ENCODE measurements around the gene STOML2. TPM values are rescaled to one million over a fixed set of nuclear protein-coding genes. Genes with fewer than 3 reads are reported as not detected.
A peak's percentile ranks its signal among the peaks of the same experiment; 100 is the strongest.

Gene STOML2
- total RNA-seq, 1 donor from 2014 or later: 83.1 TPM

DNA sequence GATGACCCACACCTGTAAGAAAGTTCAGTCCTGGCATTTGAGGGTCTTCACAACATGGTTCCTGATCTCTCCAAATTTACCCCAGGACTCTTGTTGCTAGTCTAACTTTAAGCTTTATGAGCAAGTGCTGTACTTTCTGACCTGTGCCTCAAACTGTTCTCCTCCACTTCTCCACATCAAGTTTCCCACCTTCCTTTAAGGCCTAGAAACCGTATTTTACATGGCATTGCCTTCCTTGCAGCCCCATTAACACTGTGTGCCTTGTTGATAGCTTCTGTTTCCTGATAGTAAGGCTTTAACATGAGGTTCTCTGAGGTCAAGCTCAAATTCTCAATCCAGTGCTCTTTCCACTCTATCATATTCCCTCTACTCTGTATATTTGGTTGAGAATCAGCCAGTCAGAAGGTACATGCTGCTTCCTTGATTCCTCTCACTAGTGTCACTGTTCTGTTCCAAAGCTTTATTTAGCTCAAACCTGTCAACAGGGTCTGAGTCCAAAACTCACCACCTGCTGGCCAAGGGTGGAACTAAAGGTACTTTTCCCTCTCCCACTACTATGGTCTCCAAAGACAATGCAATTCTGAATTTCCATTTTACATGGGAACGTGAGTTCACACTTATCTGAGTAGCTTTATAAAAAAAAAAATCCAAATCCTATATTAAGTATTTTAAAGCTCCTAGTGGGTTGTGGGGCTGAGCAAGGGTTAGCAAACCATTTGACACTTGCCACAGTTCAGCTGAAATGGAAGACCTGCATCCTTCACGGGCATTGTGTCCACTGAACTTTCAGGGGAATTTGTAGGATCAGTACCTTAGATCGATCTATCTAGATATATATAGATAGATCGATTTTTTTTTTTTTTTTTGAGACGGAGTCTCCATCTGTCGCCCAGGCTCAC is 51.6 kb downstream of the STOML2 start:
- Mint-ChIP-seq H3K9me3 (ENCODE audit: unreplicated experiment) (peaks cover under 1% of the 10 kb centered on the region), H3K4me3 (ENCODE audit: unreplicated experiment) (no peak overlapping the region), H3K36me3 (ENCODE audit: low read depth, unreplicated experiment) (peaks cover 27% of the 10 kb centered on the region), H3K4me1 (ENCODE audit: low read depth, unreplicated experiment) (peaks cover 5% of the 10 kb centered on the region), H3K27me3 (ENCODE audit: low read depth, unreplicated experiment) (no peaks in the 10 kb centered on the region), H3K27ac (ENCODE audit: unreplicated experiment) (peak overlapping the region; percentile 43)
- H3K27ac ChIP-seq (ENCODE audit: low read depth, low read length): no peak overlapping the region
- no peak overlapping the region for H3K4me3 ChIP-seq (ENCODE audit: insufficient read depth, low read depth, low read length)
- H4K20me1 ChIP-seq (ENCODE audit: insufficient read depth, low read length): peaks cover 53% of the 10 kb centered on the region
- TF ChIP-seq, protein P1, sequence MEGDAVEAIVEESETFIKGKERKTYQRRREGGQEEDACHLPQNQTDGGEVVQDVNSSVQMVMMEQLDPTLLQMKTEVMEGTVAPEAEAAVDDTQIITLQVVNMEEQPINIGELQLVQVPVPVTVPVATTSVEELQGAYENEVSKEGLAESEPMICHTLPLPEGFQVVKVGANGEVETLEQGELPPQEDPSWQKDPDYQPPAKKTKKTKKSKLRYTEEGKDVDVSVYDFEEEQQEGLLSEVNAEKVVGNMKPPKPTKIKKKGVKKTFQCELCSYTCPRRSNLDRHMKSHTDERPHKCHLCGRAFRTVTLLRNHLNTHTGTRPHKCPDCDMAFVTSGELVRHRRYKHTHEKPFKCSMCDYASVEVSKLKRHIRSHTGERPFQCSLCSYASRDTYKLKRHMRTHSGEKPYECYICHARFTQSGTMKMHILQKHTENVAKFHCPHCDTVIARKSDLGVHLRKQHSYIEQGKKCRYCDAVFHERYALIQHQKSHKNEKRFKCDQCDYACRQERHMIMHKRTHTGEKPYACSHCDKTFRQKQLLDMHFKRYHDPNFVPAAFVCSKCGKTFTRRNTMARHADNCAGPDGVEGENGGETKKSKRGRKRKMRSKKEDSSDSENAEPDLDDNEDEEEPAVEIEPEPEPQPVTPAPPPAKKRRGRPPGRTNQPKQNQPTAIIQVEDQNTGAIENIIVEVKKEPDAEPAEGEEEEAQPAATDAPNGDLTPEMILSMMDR (IDR thresholded peaks at IDR 0.05; ENCODE audit: insufficient read depth, low read depth, low read length): peak; percentile 78
- TF ChIP-seq EZH2 (IDR thresholded peaks at IDR 0.05; ENCODE audit: insufficient read depth, low read length): no peak
- no peak overlapping the region for H3K9ac ChIP-seq (ENCODE audit: low read length)
- no peaks in the 10 kb centered on the region for H3K27me3 ChIP-seq (ENCODE audit: insufficient read depth, low read length)
- H3K9me3 ChIP-seq (ENCODE audit: insufficient read depth, low read depth, low read length): no peaks in the 10 kb centered on the region
- FAIRE-seq (no peak), DNase-seq (ENCODE audit: low read depth) (no peak)
- H3K36me3 ChIP-seq (ENCODE audit: insufficient read depth, low read length): peaks cover 34% of the 10 kb centered on the region
- no peak overlapping the region for H2AFZ ChIP-seq (ENCODE audit: low read depth, low read length)
- no peak overlapping the region for H3K4me2 ChIP-seq (ENCODE audit: low read length)
- H3K79me2 ChIP-seq (ENCODE audit: insufficient read depth, low read length): peaks cover 2% of the 10 kb centered on the region
- no peaks in the 10 kb centered on the region for H3K4me1 ChIP-seq (ENCODE audit: insufficient read depth, low read length)

Other genes with a start within 250 kb of the STOML2 start
- gene PHF24, start 144.8 kb downstream of the STOML2 start, total RNA-seq: 0.07 and 0.16 TPM in 2 replicates
- 27.3 and 27.8 TPM in 2 replicates for gene DNAJB5, start 113.4 kb downstream of the STOML2 start, total RNA-seq
- gene VCP, start 30.5 kb downstream of the STOML2 start, total RNA-seq: 366 and 390 TPM in 2 replicates
- gene FANCG, start 23.2 kb downstream of the STOML2 start, total RNA-seq: 11.0 and 14.1 TPM in 2 replicates
- gene PIGO, start 6.5 kb downstream of the STOML2 start, total RNA-seq: 19.7 and 20.8 TPM in 2 replicates
- 68.9 and 76.9 TPM in 2 replicates for gene ATOSB, start 12.7 kb upstream of the STOML2 start, total RNA-seq
- 26.1 and 30.5 TPM in 2 replicates for gene UNC13B, start 58.9 kb upstream of the STOML2 start, total RNA-seq